ENCODE measurements around the gene CRYBG3. TPM values are rescaled to one million over a fixed set of nuclear protein-coding genes. Genes with fewer than 3 reads are reported as not detected.

Gene CRYBG3
- total and polyA plus RNA-seq, 2 of the 13 experiments (the other 11 are each of a cell fraction or from before 2014, with no cell fraction given) = 3.8 to 15.9 TPM

- no peak for DNase-seq (ENCODE audit: low spot score)
- no TSS peak for BruUV-seq (replicated peaks)
- H3K9me3 ChIP-seq (ENCODE audit: low read length) = no peaks in the 10 kb centered on the region
- intact Hi-C loops (cut with micrococcal nuclease; ENCODE audit: unreplicated experiment) = no loop called here
- no peak for TF ChIP-seq GATAD1 (CRISPR knock-in tag; IDR thresholded peaks at IDR 0.05)
- H3K4me1 ChIP-seq (ENCODE audit: insufficient read depth, low read length) = no peaks in the 10 kb centered on the region
- H3K4me2 ChIP-seq (ENCODE audit: low read depth, low read length) = no peak overlapping the region
- FAIRE-seq = no peak
- 92% methylated on average over 1 of the region's 1 CpG for WGBS (ENCODE audit: low lambda C conversion rate)
- no peaks in the 10 kb centered on the region; a peak in 1 of 5 replicates for H3K36me3 ChIP-seq (replicated peaks in 1 of 2; ENCODE audit: control insufficient read depth in 1 of 2, insufficient read depth in 2 of 2, low read length in 2 of 2)
- no peak overlapping the region for H3K4me3 ChIP-seq (replicated peaks in 1 of 3; ENCODE audit: insufficient read depth in 1 of 3, low read depth in 2 of 3, low read length in 3 of 3)
- ATAC-seq = no peak
- H3K27me3 ChIP-seq (ENCODE audit: control insufficient read depth in 1 of 2, insufficient read depth in 2 of 2, low read length in 2 of 2) = no peaks in the 10 kb centered on the region
- ChIA-PET CTCF (ENCODE audit: low intra/inter-chr PET ratio, low total read pairs) (no interaction called here), POLR2A (no interaction called here)
- H2AFZ ChIP-seq (ENCODE audit: low read length) = no peak overlapping the region
- H3K27ac ChIP-seq (ENCODE audit: extremely low read length, insufficient read depth, low read length) = no peak overlapping the region
- H4K20me1 ChIP-seq (ENCODE audit: insufficient read depth, low read length) = no peaks in the 10 kb centered on the region
- in situ Hi-C loops (cut with HindIII; ENCODE audit: extremely low pct_ligation_motif_present, low pct_unique_long_range_greater_than_20kb) = no loop called here
- H3K79me2 ChIP-seq (ENCODE audit: insufficient read depth, low read length) = peaks cover 4% of the 10 kb centered on the region
- no peak overlapping the region for H3K9ac ChIP-seq (ENCODE audit: insufficient read depth, low read depth, low read length)
Measured at GRCh38 chr3:97863031-97863430, 41.2 kb downstream of the CRYBG3 start.

DNA sequence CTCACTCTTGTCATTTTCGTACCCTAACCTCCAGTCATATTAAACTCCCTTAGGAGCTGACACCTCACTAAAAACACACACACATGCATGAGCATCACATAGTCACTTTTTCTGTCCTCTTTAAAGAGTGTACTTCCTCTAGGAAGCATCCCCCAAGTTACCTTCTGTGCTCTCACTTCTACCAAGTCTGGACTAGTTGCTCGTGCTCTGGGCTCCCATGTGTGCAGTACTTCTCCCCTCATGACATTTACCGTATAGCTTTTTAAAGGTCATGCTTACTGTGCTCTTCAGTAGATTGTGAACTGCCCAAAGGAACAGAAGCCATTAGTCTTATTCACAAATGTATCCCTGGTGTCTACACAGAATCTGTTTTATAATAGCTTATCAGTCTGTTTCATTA, 42.0 kb downstream of the CRYBG3 start:
- Histone ChIP-seq H4K20me1 (ENCODE audit: insufficient read depth, low read length) (no peaks in the 10 kb centered on the region), H3K4me1 (ENCODE audit: insufficient read depth, low read length) (no peaks in the 10 kb centered on the region), H3K79me2 (ENCODE audit: insufficient read depth, low read length) (peaks cover 3% of the 10 kb centered on the region), H3K27ac (ENCODE audit: extremely low read length, insufficient read depth, low read length) (no peak overlapping the region), H3K27me3 (ENCODE audit: control insufficient read depth in 1 of 2, insufficient read depth in 2 of 2, low read length in 2 of 2) (no peaks in the 10 kb centered on the region), H2AFZ (ENCODE audit: low read length) (no peak overlapping the region), H3K9ac (ENCODE audit: insufficient read depth, low read depth, low read length) (no peak overlapping the region), H3K9me3 (ENCODE audit: low read length) (no peaks in the 10 kb centered on the region), H3K4me3 (replicated peaks in 1 of 3; ENCODE audit: insufficient read depth in 1 of 3, low read depth in 2 of 3, low read length in 3 of 3) (no peak overlapping the region), H3K36me3 (replicated peaks in 1 of 2; ENCODE audit: control insufficient read depth in 1 of 2, insufficient read depth in 2 of 2, low read length in 2 of 2) (no peaks in the 10 kb centered on the region; a peak in 1 of 5 replicates), H3K4me2 (ENCODE audit: low read depth, low read length) (no peak overlapping the region)
- intact Hi-C loops (cut with micrococcal nuclease; ENCODE audit: unreplicated experiment) (no loop called here), in situ Hi-C loops (cut with HindIII; ENCODE audit: extremely low pct_ligation_motif_present, low pct_unique_long_range_greater_than_20kb) (no loop called here)
- DNase-seq (ENCODE audit: low spot score) (no peak), FAIRE-seq (no peak), ATAC-seq (no peak)
- ChIA-PET CTCF (ENCODE audit: low intra/inter-chr PET ratio, low total read pairs) (no interaction called here), POLR2A (no interaction called here)
- no TSS peak for BruUV-seq (replicated peaks)
- 93% methylated on average over 3 of the region's 3 CpGs for WGBS (ENCODE audit: low lambda C conversion rate)
- TF ChIP-seq ZNF562 (CRISPR knock-in tag; IDR thresholded peaks at IDR 0.05; ENCODE audit: borderline replicate concordance) (no peak), ZNF747 (CRISPR knock-in tag; IDR thresholded peaks at IDR 0.05; ENCODE audit: borderline replicate concordance) (no peak), ZNF770 (CRISPR knock-in tag; IDR thresholded peaks at IDR 0.05) (no peak), ZNF883 (CRISPR knock-in tag; IDR thresholded peaks at IDR 0.05; ENCODE audit: not compliant biosample characterization) (no peak), ZNF598 (CRISPR knock-in tag; IDR thresholded peaks at IDR 0.05; ENCODE audit: borderline replicate concordance) (no peak), KDM6A (CRISPR knock-in tag; IDR thresholded peaks at IDR 0.05; ENCODE audit: low read depth) (no peak), ZNF3 (CRISPR knock-in tag; IDR thresholded peaks at IDR 0.05) (no peak), GABPA (IDR thresholded peaks at IDR 0.05; ENCODE audit: low read depth, low read length) (no peak), GABPA (CRISPR knock-in tag; IDR thresholded peaks at IDR 0.05; ENCODE audit: low read depth) (no peak), PATZ1 (CRISPR knock-in tag; IDR thresholded peaks at IDR 0.05) (no peak), HMG20A (CRISPR knock-in tag; IDR thresholded peaks at IDR 0.05; ENCODE audit: borderline replicate concordance) (no peak), NR1H2 (CRISPR knock-in tag; IDR thresholded peaks at IDR 0.05; ENCODE audit: borderline replicate concordance, low read depth) (no peak)
- TF ChIP-seq, protein P1, sequence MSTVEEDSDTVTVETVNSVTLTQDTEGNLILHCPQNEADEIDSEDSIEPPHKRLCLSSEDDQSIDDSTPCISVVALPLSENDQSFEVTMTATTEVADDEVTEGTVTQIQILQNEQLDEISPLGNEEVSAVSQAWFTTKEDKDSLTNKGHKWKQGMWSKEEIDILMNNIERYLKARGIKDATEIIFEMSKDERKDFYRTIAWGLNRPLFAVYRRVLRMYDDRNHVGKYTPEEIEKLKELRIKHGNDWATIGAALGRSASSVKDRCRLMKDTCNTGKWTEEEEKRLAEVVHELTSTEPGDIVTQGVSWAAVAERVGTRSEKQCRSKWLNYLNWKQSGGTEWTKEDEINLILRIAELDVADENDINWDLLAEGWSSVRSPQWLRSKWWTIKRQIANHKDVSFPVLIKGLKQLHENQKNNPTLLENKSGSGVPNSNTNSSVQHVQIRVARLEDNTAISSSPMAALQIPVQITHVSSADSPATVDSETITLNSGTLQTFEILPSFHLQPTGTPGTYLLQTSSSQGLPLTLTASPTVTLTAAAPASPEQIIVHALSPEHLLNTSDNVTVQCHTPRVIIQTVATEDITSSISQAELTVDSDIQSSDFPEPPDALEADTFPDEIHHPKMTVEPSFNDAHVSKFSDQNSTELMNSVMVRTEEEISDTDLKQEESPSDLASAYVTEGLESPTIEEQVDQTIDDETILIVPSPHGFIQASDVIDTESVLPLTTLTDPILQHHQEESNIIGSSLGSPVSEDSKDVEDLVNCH (CRISPR knock-in tag; IDR thresholded peaks at IDR 0.05) = no peak
